ENCODE results near the gene MED12L.
A peak's percentile ranks its signal among the peaks of the same experiment; 100 is the strongest.

Gene MED12L

GRCh38 chr3:151328298-151328995 is 243.0 kb downstream of the MED12L start:
- DNase-seq = peak; percentile 35

DNA sequence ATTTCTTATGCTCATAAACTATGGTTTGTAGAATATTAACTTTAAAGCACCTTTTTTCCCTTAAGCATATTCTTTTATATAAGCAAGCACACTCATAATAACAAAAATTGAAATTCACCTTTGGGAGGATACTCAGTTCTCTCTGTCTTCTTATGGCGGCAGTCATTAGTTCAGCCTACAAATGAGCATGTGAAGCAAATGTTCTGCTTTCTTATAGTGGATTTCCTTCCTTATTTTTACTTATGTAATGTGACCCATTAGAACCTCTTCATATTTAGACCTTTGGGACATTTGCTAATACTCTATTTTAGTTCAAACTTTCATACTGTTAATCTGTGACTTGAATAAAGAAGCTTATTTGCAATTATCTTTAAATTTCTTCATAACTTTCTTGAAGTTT is 243.9 kb downstream of the MED12L start, which contains the start of gene P2RY13:
TSS of gene P2RY13 (minus strand) at position 187 of the 400 bp plus-strand sequence. CDS start at position 166, 21 bp downstream.
- no peak for DNase-seq

DNA sequence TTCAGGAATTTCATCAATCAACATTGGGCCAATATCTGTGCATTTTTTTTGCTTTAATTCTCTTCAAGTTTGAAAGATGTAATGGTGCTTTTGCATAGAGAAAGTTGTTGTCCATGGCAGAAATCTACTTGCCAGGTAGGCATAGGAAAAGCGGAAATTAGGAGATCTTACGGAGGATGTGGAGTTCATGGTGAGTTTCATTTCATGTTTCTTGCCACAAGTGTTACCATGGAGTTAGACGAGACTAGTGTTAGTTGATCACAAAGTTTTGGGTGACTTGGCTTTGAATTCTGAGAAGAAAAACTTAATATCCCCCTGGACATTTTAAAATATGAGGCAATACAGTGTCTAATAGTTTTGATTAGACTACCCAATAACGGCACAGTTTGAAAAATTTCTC is 244.9 kb downstream of the MED12L start:
- DNase-seq = no peak

- no peak for DNase-seq
Observed at GRCh38 chr3:151330899-151331298, 245.4 kb downstream of the MED12L start.

DNA sequence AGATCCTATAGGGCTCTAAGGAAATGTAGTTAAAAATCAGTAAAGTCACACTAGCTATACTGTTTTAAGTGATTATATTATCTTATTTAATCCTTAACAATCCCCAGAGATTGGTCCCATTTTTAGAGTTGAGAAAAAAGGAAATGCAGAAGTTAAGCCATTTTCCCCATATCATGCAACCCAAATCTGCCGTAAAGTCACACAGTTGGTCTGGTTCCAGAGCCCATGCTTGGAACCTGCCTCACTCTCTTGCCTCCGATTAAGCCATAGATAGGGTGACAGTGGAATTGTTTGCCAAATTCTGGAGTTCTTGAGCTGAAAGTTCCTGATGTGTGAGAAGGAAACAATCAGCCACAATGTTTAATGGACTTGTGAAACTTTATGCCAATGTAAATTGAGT is 246.2 kb downstream of the MED12L start:
- no peak for DNase-seq

DNA sequence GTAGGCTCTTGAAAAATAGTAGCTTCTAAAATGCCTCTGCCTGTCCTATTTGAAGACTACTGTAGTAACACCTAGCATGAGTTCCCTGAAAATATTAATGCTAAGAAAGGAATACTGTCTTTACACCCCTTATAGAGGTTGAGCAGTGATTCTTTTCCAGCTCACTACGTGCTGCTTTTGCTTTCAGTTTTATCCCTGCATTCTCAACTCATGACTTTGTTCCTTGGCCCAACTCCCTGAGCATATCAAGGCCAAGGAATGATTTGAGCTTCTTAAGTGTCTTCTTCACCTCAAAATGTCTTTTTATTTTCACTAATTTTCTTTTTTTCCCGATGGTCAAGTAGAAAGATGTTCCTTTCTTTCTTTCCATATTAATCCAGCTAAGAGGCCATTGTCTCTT is 260.4 kb downstream of the MED12L start:
- DNase-seq = no peak

DNA sequence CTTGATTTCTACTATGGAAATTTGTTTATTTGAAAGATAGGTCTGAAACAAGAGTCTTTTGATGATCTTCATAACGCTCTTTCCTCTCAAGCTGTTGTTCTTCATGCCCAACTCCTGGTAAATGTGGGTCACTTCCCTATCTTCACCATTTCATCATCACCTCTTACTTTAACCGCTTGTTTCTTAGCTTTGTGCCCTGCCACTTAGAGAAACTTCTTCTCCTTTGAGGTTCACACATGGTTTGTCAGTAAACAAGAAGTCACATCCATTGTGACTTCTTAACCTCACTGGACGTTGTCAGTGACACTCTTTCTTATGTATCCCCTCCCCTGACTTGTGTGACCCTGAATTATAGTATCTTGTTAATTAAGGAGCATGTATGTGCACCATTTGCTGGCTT is 260.8 kb downstream of the MED12L start:
- DNase-seq = no peak

DNA sequence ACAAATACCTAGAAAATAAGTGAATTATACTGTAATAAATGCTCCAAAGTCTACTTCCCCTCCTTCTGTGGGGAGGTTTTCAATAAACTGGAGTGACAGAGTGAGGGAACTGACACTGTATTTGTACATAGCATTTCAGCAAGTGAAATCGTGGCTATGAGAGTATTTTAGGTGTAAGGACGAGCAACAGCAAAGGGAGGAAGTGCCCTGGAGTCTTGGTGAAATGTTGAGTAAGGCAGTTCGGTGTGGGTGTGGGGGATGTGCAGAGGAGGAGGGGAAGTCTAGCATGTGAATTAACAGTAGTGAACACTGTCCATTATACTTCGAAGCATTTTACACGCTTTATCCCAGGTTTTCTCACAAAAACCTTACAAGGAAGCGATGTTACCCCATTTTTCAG is 262.0 kb downstream of the MED12L start:
- DNase-seq = no peak

- no peak for DNase-seq
Observed at GRCh38 chr3:151350656-151351055, 265.2 kb downstream of the MED12L start.

DNA sequence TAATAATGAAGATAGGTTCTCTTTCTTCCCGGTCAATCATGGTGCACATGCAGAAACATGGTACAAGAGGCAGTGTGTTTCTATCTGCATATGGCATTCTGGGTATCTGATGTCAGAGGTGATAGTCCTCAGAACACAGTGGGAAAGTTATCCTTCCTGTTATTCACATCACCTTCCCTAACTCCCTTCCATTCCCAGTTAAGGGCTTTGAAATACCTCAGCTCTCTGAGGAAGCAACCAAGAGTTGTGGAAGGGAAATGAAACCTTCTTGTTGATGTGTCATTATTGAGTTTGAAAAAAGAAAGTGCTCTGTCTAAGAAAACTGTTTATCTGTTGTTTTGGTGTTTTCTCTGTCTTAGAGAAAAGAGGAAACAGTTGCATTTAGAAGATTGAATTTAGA is 265.8 kb downstream of the MED12L start:
- DNase-seq = no peak

GRCh38 chr3:151351648-151352047 is 266.2 kb downstream of the MED12L start:
- DNase-seq = no peak

DNA sequence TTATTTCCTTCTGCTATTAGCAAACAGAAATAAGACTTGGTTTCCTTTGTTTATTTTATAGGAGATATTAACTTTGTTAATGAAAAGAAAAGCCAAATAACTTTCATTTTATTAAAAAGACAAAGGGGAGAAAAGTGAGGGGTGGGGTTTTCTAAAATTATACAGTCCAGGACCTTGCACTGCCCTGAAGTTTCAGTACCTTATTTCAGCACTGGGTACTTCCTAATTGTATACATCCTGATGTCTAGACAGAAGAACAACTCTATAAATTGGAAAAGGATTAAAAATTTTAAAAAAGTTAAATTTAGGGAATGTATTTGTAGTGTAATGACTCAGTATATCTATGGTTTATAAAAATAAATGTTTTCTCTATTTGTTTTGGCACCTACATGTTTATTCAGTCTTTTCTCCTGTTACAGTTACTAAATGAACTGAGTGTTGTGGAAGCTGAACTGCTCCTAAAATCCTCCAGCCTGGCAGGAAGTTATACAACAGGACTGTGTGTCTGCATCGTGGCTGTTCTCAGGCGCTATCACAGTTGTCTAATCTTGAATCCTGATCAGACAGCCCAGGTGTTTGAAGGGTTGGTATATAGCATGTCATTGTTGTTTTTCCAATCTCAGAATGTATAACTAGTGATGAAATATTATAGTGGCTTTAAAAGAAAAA is 271.5 kb downstream of the MED12L start:
- DNase-seq = no peak

GRCh38 chr3:151357463-151357850 is 272.0 kb downstream of the MED12L start:
- no peak for DNase-seq

DNA sequence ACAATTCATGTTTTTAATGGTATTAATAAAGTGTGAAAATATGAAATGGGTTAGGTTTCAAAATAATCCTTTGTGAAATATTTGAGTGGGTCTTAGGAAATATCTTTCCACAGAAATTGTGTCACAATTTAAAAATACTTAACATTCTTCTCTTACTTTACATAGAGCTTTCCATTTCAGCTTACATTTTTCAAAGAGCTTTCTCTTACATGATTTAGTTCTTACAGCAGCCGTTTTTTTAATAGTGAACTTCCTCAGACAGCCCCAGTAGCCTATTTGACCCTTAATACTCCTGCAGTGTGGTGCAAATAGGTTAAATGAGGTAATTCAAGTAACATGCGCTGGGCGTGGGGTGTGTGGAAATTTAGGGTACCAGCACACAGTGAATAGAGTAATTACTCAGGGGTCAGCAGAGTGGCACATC is 277.3 kb downstream of the MED12L start:
- no peak for DNase-seq

DNA sequence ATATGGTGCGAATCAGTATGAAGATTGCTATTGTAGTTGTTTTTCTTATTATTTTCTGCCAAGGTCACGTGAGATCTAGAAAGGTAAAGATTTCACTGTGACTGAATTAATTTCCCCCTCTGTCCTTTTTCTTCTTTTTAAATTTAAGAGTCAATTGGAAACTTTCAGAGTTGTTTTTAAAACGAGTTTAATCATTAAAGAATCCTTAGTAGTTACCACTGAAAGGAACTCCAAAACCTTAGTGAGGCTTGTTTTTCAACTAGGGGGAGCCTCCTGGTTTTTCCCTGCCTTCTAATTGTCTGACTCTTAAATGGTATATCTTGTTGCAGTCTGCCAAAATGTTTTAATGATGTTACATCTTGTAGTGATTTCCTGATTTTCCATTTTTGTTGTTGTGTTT is 281.5 kb downstream of the MED12L start:
- DNase-seq = no peak

DNA sequence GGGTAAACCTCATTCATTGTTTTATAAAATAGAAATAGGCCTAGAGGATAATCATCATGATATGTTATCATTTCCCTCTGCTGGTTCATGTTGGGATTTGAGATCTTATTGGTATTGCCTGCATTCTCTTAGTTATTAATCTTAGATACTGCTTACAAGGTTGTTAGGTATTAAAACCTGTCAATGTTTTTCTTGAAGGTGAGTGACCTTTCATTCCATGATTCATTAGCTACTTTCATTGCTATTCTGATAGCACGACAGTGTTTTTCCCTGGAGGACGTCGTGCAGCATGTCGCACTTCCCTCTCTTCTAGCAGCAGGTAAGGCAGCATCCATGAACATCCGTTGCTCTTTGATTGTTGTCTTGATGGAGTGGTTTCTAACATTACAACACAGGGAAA is 282.0 kb downstream of the MED12L start:
- no peak for DNase-seq

DNA sequence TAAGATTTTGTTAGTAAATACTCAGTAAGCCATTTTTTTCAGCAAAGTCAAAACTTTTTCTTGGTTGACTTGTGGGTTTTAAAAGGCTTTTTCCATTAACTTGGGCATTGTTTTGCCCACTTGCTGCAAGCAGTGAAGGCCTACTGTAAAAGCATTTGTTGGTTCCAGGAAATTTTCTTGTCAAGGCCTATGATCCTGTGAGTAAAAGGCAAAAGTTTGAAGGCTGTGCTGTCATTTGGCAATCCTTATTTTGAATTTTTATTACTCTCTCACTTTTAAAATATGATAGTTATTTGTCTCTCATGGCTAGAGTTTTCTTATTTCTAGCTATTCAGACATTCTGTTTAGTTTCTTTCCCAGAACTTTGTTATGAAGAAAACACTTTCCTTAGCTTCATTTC is 286.1 kb downstream of the MED12L start:
- no peak for DNase-seq

DNA sequence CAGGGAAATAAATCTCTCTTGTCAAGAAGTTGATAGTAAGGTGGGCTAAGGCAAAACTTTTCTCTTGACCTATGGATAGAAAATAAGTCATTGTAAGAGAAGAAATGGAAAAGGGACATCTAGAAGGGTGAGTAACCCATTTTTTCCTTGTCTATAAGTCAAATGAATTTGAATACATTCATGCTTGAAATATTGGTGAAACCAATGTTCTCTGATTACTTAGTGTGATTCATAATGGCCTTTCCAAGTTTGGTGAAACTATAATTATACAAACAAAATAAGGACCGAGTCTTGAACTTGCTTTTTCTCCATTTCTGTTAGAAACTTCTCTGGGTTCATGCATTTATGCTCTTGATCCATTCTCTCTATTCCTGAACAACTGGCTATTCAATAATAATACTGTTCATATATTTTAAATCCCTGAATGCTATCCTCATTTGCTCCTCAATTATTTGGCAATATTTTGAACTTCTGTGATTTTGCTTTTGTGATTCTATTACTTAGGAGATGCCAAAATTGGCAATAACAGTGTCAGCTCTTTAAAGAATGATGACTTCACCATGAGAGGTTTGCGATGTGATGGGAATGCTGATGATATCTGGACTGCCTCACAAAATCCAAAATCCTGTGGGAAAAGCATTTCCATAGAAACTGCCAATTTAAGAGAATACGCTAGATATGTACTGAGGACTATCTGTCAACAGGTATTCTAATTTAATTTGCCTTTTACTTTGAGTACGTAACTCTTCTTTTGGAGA is 286.8 kb downstream of the MED12L start:
- DNase-seq = no peak

DNA sequence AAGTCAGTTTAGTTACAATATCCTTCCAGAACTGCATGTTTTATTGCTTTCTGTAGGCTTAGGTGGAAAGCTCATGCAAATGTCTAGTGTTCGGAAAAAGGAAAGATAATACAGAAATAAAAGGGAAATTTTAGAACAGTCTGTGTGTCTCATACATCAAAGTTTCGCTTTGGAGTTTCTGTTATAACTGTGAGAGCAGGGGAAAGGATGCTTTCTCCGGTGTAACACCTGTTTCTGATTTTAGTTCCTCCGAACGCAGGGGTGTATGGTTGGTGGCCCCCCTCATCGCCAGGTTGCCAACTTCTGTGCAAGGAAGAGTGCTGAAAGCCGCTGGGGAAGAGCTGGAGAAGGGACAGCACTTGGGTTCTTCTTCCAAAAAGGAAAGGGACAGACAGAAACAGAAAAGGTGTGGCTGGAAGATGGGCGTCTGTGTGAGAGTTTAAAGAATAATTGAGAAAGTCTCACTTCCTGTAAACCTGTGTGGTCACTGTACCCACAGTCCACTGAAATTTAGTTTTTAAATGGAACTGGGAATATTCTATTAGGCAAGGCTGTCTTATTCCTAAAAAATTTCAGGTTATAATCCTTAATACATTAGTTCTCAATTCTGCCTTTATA is 292.4 kb downstream of the MED12L start:
- no peak for DNase-seq

GRCh38 chr3:151379083-151379734 is 293.7 kb downstream of the MED12L start:
- DNase-seq = peak; percentile 14

DNA sequence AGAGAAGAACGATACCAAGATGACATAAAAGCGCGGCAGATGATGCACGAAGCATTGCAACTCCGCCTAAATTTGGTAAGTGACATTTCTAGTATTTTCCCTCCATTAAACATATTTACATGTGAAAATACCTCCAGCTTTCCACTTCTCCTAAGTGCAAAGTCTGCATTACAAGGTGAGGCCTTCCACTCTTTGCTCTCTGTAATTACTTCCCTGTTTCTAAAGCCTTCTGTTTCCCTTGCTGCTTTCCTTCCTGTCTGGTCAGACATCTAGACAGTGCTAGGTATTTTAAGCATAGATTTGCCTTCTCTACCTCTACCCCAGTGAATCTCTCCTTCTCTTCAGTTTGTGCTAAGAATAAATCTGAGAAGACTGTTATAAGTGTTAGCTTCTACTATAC is 297.2 kb downstream of the MED12L start:
- DNase-seq = no peak

GRCh38 chr3:151383111-151383510 is 297.6 kb downstream of the MED12L start:
- no peak for DNase-seq

DNA sequence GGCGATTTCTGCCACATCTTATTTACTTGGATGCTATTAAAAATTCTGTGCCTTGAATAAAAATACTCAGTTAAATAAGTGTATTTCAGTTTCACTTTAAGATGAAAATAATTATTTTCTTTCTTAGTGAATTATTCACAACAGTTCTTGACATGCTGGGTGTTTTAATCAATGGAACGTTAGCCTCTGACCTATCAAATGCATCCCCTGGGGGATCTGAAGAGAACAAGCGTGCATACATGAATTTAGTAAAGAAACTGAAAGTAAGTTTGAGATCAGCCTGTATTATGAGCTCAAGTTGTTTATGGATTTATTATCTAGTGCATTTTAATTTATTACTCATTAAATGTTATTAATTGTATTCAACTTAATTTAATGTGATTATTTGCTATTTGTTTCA is 298.5 kb downstream of the MED12L start:
- DNase-seq = no peak

Measured in stimulated activated CD4-positive, alpha-beta T cell treated with anti-CD3 and anti-CD28 coated beads, Interleukin-15, amount 100 ng/mL, for 24 hours (primary cell).